Measurements from ENCODE around the gene GRID2. TPM values are rescaled to one million over a fixed set of nuclear protein-coding genes. Genes with fewer than 3 reads are reported as not detected.

GRID2 gene
- total RNA-seq, 1 donor: not detected

GRCh38 chr4:93480452-93480851, 1176.7 kb downstream of the GRID2 start:
- no peaks in the 10 kb centered on the region for H4K20me1 ChIP-seq (ENCODE audit: insufficient read depth, low read length)
- no peak for TF ChIP-seq CTCF (IDR thresholded peaks at IDR 0.05; ENCODE audit: extremely low read depth, low read depth, low read length)
- no peak overlapping the region for H3K4me2 ChIP-seq (ENCODE audit: insufficient read depth, low read length)
- H2AFZ ChIP-seq (ENCODE audit: low read length): no peak overlapping the region
- DNase-seq (ENCODE audit: insufficient read length, low spot score, missing footprints): no peak
- H3K4me3 ChIP-seq (ENCODE audit: insufficient read depth, low read length): no peak overlapping the region
- no peaks in the 10 kb centered on the region for H3K4me1 ChIP-seq (ENCODE audit: insufficient read depth, low read length)
- no peaks in the 10 kb centered on the region for H3K79me2 ChIP-seq (ENCODE audit: insufficient read depth, low read length)
- H3K36me3 ChIP-seq (ENCODE audit: insufficient read depth, low read length): no peaks in the 10 kb centered on the region
- H3K9me3 ChIP-seq (ENCODE audit: low read depth, low read length): peaks cover 2% of the 10 kb centered on the region
- H3K27ac ChIP-seq (ENCODE audit: low read depth, low read length): no peak overlapping the region
- no peaks in the 10 kb centered on the region for H3K27me3 ChIP-seq (ENCODE audit: insufficient read depth, low read length)

- H3K27me3 ChIP-seq (ENCODE audit: insufficient read depth, low read length): no peaks in the 10 kb centered on the region
- no peak for DNase-seq (ENCODE audit: insufficient read length, low spot score, missing footprints)
- no peaks in the 10 kb centered on the region for H3K79me2 ChIP-seq (ENCODE audit: insufficient read depth, low read length)
- H3K9me3 ChIP-seq (ENCODE audit: low read depth, low read length): peaks cover 4% of the 10 kb centered on the region
- H2AFZ ChIP-seq (ENCODE audit: low read length): no peak overlapping the region
- H3K4me2 ChIP-seq (ENCODE audit: insufficient read depth, low read length): no peak overlapping the region
- no peak overlapping the region for H3K27ac ChIP-seq (ENCODE audit: low read depth, low read length)
- no peak for TF ChIP-seq CTCF (IDR thresholded peaks at IDR 0.05; ENCODE audit: extremely low read depth, low read depth, low read length)
- no peak overlapping the region for H3K4me3 ChIP-seq (ENCODE audit: insufficient read depth, low read length)
- H4K20me1 ChIP-seq (ENCODE audit: insufficient read depth, low read length): no peaks in the 10 kb centered on the region
- H3K36me3 ChIP-seq (ENCODE audit: insufficient read depth, low read length): no peaks in the 10 kb centered on the region
- no peaks in the 10 kb centered on the region for H3K4me1 ChIP-seq (ENCODE audit: insufficient read depth, low read length)
These were observed 1191.6 kb downstream of the GRID2 start for GRCh38 chr4:93495346-93495745.

GRCh38 chr4:93501244-93501643, 1197.5 kb downstream of the GRID2 start:
- no peak overlapping the region for H3K27ac ChIP-seq (ENCODE audit: low read depth, low read length)
- H3K36me3 ChIP-seq (ENCODE audit: insufficient read depth, low read length): no peaks in the 10 kb centered on the region
- H3K27me3 ChIP-seq (ENCODE audit: insufficient read depth, low read length): no peaks in the 10 kb centered on the region
- H3K79me2 ChIP-seq (ENCODE audit: insufficient read depth, low read length): no peaks in the 10 kb centered on the region
- H3K4me1 ChIP-seq (ENCODE audit: insufficient read depth, low read length): no peaks in the 10 kb centered on the region
- TF ChIP-seq CTCF (IDR thresholded peaks at IDR 0.05; ENCODE audit: extremely low read depth, low read depth, low read length): no peak
- no peak for DNase-seq (ENCODE audit: insufficient read length, low spot score, missing footprints)
- H3K4me3 ChIP-seq (ENCODE audit: insufficient read depth, low read length): no peak overlapping the region
- peaks cover 4% of the 10 kb centered on the region for H3K9me3 ChIP-seq (ENCODE audit: low read depth, low read length)
- H2AFZ ChIP-seq (ENCODE audit: low read length): no peak overlapping the region
- no peaks in the 10 kb centered on the region for H4K20me1 ChIP-seq (ENCODE audit: insufficient read depth, low read length)
- H3K4me2 ChIP-seq (ENCODE audit: insufficient read depth, low read length): no peak overlapping the region

- Histone ChIP-seq H3K79me2 (ENCODE audit: insufficient read depth, low read length) (no peaks in the 10 kb centered on the region), H3K4me1 (ENCODE audit: insufficient read depth, low read length) (no peaks in the 10 kb centered on the region), H4K20me1 (ENCODE audit: insufficient read depth, low read length) (no peaks in the 10 kb centered on the region), H3K27me3 (ENCODE audit: insufficient read depth, low read length) (no peaks in the 10 kb centered on the region), H3K27ac (ENCODE audit: low read depth, low read length) (no peak overlapping the region), H2AFZ (ENCODE audit: low read length) (no peak overlapping the region), H3K36me3 (ENCODE audit: insufficient read depth, low read length) (no peaks in the 10 kb centered on the region), H3K4me3 (ENCODE audit: insufficient read depth, low read length) (no peak overlapping the region), H3K9me3 (ENCODE audit: low read depth, low read length) (peaks cover 4% of the 10 kb centered on the region), H3K4me2 (ENCODE audit: insufficient read depth, low read length) (no peak overlapping the region)
- TF ChIP-seq CTCF (IDR thresholded peaks at IDR 0.05; ENCODE audit: extremely low read depth, low read depth, low read length): no peak
- no peak for DNase-seq (ENCODE audit: insufficient read length, low spot score, missing footprints)
These were observed 1198.2 kb downstream of the GRID2 start for GRCh38 chr4:93501946-93502345.
